Cardiac fibroblast (primary cell): Measurements from ENCODE around the gene THNSL1.

ENCODE experiments used
- DNase-seq, 2 donors: peaks; one replicate each; pipeline versions ENCODE4 v3.0.0 to v3.0.0-alpha.2; 2010; ENCODE audit warnings: low read depth in 2 of 2
- H3K4me3 ChIP-seq, 2 donors: replicated peaks in 1 of 2; 1 replicate in 1 of 2; 2 replicates in 1 of 2; pipeline ENCODE4 v1.5.1; 2011; ENCODE audit warnings: low read depth in 2 of 2, low read length in 2 of 2, mild to moderate bottlenecking in 2 of 2, moderate library complexity in 1 of 2
- CTCF ChIP-seq: IDR thresholded peaks from one replicate; pipeline ENCODE4 v1.5.1; 2011; ENCODE audit warnings: low read depth, mild to moderate bottlenecking, low read length, inconsistent platforms

THNSL1 gene

GRCh38 chr10:25071227-25071626 lies 54.8 kb downstream of the THNSL1 start:
- DNase-seq: no peak
- no peak overlapping the region for H3K4me3 ChIP-seq
- TF ChIP-seq CTCF: no peak

GRCh38 chr10:25072786-25073185 lies 56.4 kb downstream of the THNSL1 start:
- no peak for DNase-seq
- no peak overlapping the region for H3K4me3 ChIP-seq
- TF ChIP-seq CTCF: no peak

- TF ChIP-seq CTCF: no peak
- no peak overlapping the region for H3K4me3 ChIP-seq
- no peak for DNase-seq
These were observed 59.4 kb downstream of the THNSL1 start for GRCh38 chr10:25075825-25076224.
